Measurements from ENCODE around the gene OGFR. TPM values are rescaled to one million over a fixed set of nuclear protein-coding genes. Genes with fewer than 3 reads are reported as not detected.

Gene OGFR
- total RNA-seq, 1 donor from 2014 or later, result 43.7 TPM

DNA sequence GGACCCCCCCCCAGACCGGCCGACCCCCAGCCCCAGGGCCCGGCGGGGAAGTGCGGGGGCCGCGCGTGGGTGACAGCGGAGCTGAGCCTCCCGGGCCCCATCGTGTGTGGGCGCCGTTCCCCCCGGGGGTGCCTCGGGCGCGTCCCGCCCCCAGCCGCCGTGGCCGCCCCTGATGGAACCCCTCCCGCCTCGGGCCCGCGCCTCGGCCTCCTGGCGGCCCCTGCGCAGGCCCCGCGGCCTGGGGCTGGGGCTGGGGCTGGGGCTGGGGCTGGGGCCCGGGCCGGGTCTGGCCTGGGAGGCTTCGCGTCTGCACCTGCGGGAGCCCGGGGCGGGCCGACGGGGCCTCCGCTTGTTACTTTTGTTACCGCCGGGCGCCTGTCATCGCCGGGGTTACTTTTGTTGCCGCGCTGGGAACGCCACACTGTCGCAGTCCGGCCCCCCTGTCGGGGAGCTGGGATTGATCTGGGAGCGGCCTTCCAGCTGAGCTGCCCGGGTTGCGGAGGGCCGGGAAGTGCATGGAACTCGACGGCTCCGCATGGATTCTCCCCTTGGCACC, 598 bp downstream of the OGFR start:
- H3K27me3 ChIP-seq, result no peaks in the 10 kb centered on the region
- H3K9me3 ChIP-seq, result no peaks in the 10 kb centered on the region
- peaks cover 0 to 26% of the 10 kb centered on the region in 2 donors for H3K36me3 ChIP-seq
- H3K4me3 ChIP-seq, result peak overlapping the region; percentile 68 to 93
- TF ChIP-seq, protein P1, sequence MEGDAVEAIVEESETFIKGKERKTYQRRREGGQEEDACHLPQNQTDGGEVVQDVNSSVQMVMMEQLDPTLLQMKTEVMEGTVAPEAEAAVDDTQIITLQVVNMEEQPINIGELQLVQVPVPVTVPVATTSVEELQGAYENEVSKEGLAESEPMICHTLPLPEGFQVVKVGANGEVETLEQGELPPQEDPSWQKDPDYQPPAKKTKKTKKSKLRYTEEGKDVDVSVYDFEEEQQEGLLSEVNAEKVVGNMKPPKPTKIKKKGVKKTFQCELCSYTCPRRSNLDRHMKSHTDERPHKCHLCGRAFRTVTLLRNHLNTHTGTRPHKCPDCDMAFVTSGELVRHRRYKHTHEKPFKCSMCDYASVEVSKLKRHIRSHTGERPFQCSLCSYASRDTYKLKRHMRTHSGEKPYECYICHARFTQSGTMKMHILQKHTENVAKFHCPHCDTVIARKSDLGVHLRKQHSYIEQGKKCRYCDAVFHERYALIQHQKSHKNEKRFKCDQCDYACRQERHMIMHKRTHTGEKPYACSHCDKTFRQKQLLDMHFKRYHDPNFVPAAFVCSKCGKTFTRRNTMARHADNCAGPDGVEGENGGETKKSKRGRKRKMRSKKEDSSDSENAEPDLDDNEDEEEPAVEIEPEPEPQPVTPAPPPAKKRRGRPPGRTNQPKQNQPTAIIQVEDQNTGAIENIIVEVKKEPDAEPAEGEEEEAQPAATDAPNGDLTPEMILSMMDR (IDR thresholded peaks at IDR 0.05), result no peak
- TF ChIP-seq POLR2A (IDR thresholded peaks at IDR 0.05) (no peak), POLR2AphosphoS5 (IDR thresholded peaks at IDR 0.05; ENCODE audit: insufficient read depth in 1 of 2, low read depth in 1 of 2) (no peak)
- intact Hi-C loops (cut with DNase I), result no loop called here
- peak overlapping the region; percentile 94 for H3K27ac ChIP-seq
- DNase-seq (ENCODE audit: extremely low spot score in 2 of 2), result no peak
- H3K4me1 ChIP-seq, result peaks cover 39% of the 10 kb centered on the region

DNA sequence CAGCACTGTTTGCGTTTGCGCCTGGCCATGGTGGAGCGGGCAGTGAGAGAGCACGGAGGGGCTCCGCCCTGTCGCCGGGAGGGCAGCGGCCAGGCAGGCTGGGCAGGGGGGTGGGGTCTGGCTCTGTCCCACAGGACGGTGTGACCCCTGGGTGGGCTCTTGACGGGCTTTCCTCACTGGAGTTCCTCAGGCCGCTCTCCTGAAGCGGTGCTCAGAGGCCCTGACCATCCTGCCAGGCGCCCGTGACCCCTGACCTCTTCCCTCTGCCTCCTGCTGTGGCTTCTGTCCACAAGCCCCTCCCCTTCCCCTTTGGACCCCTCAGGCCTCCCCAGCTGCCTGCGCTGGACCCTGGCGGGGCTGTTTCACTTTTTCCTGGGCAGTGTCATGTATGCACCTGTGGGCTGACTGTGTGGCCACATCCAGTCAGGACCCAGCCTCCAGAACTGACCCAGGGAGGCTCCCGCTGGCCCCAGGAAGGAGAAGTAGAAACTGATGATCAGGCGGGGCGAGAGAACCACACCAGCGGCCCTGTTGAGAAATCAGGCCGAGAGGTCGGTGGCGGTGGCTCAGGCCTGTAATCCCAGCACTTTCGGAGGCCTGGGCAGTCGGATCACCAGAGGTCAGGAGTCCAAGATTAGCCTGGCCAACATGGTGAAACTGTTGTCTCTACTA, 1.2 kb downstream of the OGFR start:
- DNase-seq (ENCODE audit: extremely low spot score in 2 of 2), result no peak
- peaks cover 39% of the 10 kb centered on the region for H3K4me1 ChIP-seq
- intact Hi-C loops (cut with DNase I), result no loop called here
- TF ChIP-seq POLR2AphosphoS5 (IDR thresholded peaks at IDR 0.05; ENCODE audit: insufficient read depth in 1 of 2, low read depth in 1 of 2), result no peak
- TF ChIP-seq POLR2A (IDR thresholded peaks at IDR 0.05), result no peak
- TF ChIP-seq, protein P1 (IDR thresholded peaks at IDR 0.05), result no peak
- H3K4me3 ChIP-seq, result peak overlapping the region; percentile 68 to 93
- H3K36me3 ChIP-seq, result peaks cover 0 to 33% of the 10 kb centered on the region in 2 donors
- H3K27me3 ChIP-seq, result no peaks in the 10 kb centered on the region
- no peaks in the 10 kb centered on the region for H3K9me3 ChIP-seq
- H3K27ac ChIP-seq, result peak overlapping the region; percentile 94

DNA sequence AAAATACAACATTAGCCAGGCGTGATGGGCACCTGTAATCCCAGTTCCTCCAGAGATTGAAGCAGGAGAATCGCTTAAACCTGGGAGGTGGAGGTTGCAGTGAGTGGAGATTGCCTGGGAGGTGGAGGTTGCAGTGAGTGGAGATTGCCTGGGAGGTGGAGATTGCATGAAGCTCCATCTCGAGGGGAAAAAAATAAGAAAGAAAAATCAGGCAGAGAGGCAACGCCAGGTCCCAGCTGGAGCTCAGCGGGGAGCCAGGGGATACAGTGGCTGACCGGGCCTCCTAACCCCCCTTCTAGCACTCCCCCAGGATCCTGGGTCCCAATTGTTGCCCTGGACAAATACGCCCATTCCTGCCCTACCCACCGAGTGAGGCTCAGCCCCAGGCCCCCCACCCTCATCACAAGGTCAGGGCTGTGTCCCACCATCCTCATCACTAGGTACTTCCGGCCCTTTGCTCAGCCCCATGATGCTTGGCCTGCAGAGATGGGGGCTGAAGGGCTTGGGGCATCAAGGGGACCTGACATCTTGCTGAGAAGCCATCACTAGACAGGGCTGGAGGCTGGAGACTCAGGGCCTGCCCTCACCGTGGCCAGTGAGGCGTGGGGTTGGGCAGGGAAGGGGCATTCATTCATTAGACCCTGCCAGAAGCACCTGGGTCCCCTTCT, 1.9 kb downstream of the OGFR start:
- no peaks in the 10 kb centered on the region for H3K27me3 ChIP-seq
- no peak overlapping the region for H3K27ac ChIP-seq
- H3K36me3 ChIP-seq, result peaks cover 0 to 39% of the 10 kb centered on the region in 2 donors
- peaks cover 39% of the 10 kb centered on the region for H3K4me1 ChIP-seq
- H3K9me3 ChIP-seq, result no peaks in the 10 kb centered on the region
- intact Hi-C loops (cut with DNase I), result no loop called here
- peak overlapping the region; percentile 68 to 93 for H3K4me3 ChIP-seq
- DNase-seq (ENCODE audit: extremely low spot score in 2 of 2), result no peak
- no peak for TF ChIP-seq POLR2A (IDR thresholded peaks at IDR 0.05)
- TF ChIP-seq, protein P1 (IDR thresholded peaks at IDR 0.05), result no peak

DNA sequence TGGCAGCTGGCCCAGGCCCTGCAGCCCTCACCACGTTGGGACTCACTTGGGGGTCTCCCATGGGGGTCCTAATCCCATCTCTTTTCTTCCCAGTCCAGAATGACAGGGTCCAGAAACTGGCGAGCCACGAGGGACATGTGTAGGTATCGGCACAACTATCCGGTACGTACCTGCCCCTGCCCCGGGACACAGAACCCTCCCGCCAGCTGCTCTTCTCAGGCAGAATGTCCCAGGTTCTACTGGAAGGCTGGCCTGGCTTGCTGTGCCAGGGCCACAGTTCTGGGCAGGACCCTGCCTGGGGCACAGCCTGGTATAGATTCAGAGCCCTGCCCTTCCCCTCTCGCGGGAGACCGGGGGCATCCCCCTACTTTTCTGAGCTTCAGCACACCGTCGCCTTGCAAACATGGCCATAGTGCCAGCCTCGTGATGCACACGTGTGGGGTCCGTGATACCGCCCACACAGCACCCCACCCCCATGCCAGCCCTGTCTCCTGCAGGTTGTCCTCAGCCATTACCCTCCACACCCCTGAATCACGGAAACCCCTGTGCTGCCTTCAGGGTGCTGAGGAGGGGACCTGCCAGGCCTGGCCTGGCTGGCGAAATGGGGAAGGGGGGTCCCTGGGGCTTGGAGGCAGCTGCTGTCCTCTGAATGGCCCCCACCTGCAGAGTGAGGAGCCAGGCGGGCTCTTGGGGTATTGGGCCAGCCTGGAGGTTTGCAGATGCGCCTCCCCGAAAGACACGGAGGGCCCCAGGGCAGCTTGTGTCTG, 3.0 kb downstream of the OGFR start:
- H3K36me3 ChIP-seq, result peaks cover 0 to 50% of the 10 kb centered on the region in 2 donors
- no peak overlapping the region for H3K4me3 ChIP-seq
- no peak overlapping the region for H3K27ac ChIP-seq
- H3K4me1 ChIP-seq, result peaks cover 39% of the 10 kb centered on the region
- DNase-seq (ENCODE audit: extremely low spot score in 2 of 2), result no peak
- TF ChIP-seq, protein P1 (IDR thresholded peaks at IDR 0.05), result no peak
- TF ChIP-seq POLR2AphosphoS5 (IDR thresholded peaks at IDR 0.05; ENCODE audit: insufficient read depth in 1 of 2, low read depth in 1 of 2) (no peak), POLR2A (IDR thresholded peaks at IDR 0.05) (no peak)
- no peaks in the 10 kb centered on the region for H3K27me3 ChIP-seq
- H3K9me3 ChIP-seq, result no peaks in the 10 kb centered on the region
- intact Hi-C loops (cut with DNase I), result no loop called here

Data from vagina (tissue), 2 donors.